ENCODE data around the gene SLC30A10.
"Not testable (repeated sequence)": the region's sequence is repeated elsewhere in the genome, so short reads cannot be mapped to it uniquely, and the experiment has no call there.

The SLC30A10 gene

DNA sequence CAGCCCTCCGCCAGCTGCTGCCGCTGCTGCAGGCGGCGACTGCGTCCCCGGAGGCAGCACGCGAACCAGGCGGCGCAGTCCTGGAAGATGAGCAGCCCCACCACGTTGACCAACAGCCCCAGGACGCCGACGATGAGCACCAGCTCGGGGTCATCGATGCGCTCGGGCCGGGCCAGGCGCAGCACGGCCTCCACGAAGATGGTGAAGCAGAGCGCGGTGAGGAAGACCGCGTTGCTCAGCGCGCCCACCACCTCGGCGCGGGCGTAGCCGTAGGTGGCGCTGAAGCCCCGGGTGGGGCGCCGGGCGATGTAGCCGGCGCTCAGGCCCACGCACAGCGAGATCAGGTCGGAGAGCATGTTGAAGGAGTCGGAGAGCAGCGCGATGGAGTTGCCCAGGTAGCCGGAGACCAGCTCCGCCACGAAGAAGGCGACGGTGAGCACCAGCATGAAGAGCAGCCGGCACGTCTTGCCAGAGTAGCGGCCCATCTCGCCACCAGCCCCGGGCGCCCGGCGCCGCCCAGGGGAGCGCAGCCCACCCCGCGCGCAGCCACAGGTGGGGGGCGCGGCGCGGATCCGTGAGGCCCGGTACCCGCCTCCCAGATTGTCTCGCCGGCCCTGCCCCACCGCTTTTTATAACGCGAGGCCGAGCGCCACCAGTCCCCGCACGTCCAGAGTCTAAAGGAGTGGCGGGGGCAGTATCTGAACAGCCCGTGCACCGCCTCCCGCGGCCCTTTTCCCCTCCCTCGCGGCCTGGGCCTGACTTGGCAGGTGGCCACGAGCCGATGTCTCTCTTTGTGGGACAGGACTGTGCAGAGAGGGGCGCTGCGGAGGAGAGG lies at the start of gene SLC30A10:
Gene SLC30A10, minus strand, starts transcription at position 602 of the 835 bp plus-strand sequence. Its CDS starts 117 bp downstream, at position 485.
- H3K27ac Mint-ChIP-seq = no peak within 1 kb of the TSS
- no peaks in the 10 kb centered on the region for H3K9me3 Mint-ChIP-seq (ENCODE audit: low read depth)
- H3K36me3 Mint-ChIP-seq = no peaks in the 10 kb centered on the region
- peak within 1 kb of the TSS; percentile 81 for H3K4me3 Mint-ChIP-seq
- H3K27me3 Mint-ChIP-seq = peaks cover 29% of the 10 kb centered on the region
- peaks cover 10% of the 10 kb centered on the region for H3K4me1 Mint-ChIP-seq (ENCODE audit: low read depth)

- H3K36me3 Mint-ChIP-seq = peaks cover 19% of the 10 kb centered on the region
Observed at GRCh38 chr1:219973213-219973612, 44.9 kb upstream of the SLC30A10 start.

DNA sequence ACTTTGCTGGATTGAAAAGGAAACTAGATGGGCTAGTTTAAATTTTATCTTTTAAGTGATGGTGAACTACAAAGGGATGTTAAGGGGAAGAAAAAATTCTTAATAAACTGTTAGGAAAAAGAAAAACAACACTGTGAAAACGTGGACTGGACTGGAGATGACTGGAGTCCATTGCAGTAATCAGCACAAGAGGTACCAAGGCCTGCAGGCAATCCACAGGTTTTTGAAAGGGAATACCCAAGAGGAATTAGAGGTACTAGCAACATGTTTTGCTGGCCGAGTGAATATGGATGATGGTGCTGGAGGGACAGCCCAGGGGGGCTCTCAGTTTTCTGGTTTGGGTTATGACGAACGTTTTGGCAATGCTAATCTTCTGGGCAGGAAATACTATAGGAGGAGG lies 39.0 kb upstream of the SLC30A10 start:
- H3K36me3 Mint-ChIP-seq = peaks cover 22% of the 10 kb centered on the region
- H3K4me3 Mint-ChIP-seq = no peak overlapping the region
- no peaks in the 10 kb centered on the region for H3K9me3 Mint-ChIP-seq (ENCODE audit: low read depth)
- no peak overlapping the region for H3K27ac Mint-ChIP-seq
- no peaks in the 10 kb centered on the region for H3K4me1 Mint-ChIP-seq (ENCODE audit: low read depth)
- no peaks in the 10 kb centered on the region for H3K27me3 Mint-ChIP-seq

More at GRCh38 chr1:219973213-219973612, 44.9 kb upstream of the SLC30A10 start:
- Mint-ChIP-seq H3K9me3 (ENCODE audit: low read depth) (no peaks in the 10 kb centered on the region), H3K27ac (no peak overlapping the region), H3K4me1 (ENCODE audit: low read depth) (no peaks in the 10 kb centered on the region), H3K27me3 (no peaks in the 10 kb centered on the region), H3K4me3 (no peak overlapping the region)

DNA sequence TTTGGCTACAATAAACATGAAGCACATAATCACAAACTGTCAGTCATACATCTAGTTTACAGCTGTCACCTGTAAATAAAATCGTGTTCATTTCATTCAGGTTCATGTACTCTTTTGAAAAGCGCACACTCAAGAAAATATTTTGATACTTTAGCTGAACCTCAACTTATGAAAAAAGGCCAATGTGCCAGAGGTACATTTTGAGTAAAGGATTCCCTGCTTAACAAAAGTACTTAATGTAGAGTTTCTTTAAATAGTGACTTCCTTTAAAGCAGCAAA lies 37.7 kb upstream of the SLC30A10 start:
- Mint-ChIP-seq H3K4me1 (ENCODE audit: low read depth) (no peaks in the 10 kb centered on the region), H3K27me3 (no peaks in the 10 kb centered on the region), H3K27ac (no peak overlapping the region), H3K36me3 (peaks cover 20% of the 10 kb centered on the region), H3K9me3 (ENCODE audit: low read depth) (no peaks in the 10 kb centered on the region), H3K4me3 (no peak overlapping the region)

DNA sequence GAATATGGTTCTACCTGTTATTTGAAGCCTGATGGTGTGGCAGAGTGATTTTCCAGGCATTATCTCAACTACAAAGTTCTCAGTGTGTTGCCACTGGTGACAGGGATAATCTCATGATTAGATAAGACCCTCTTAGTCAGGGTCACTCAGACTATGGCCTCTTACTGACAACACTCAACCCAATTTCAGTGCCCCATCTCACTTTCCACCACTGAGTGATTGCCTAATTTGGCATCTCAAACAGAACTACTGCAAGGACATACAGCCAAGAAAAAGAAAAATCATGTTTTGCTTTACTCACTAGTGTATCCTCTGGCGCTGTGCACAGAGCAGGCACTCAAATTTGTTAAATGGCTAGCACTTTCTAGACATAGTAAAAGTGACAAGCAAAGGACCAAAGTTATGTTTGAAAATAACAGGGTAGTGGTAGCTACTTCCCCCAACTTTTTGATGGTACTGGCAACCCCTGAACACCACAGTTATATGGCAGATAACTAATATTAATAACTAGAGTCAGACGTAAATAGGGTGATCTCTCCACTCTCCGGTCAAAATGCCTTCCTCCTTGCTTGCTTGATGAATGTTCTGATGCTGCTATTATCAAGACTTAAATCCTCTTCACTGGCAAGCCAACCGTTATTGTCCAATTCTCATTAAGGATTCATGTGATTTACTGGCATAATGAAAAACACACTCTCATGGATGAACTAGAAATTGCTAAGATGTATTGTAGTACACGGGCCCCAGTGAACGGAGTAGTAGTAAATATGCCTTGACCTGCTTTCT lies 37.1 kb upstream of the SLC30A10 start:
- H3K4me1 Mint-ChIP-seq (ENCODE audit: low read depth) = no peaks in the 10 kb centered on the region
- no peak overlapping the region for H3K27ac Mint-ChIP-seq
- no peak overlapping the region for H3K4me3 Mint-ChIP-seq
- H3K9me3 Mint-ChIP-seq (ENCODE audit: low read depth) = no peaks in the 10 kb centered on the region
- peaks cover 17% of the 10 kb centered on the region for H3K36me3 Mint-ChIP-seq
- H3K27me3 Mint-ChIP-seq = no peaks in the 10 kb centered on the region

GRCh38 chr1:219963432-219963831 lies 35.1 kb upstream of the SLC30A10 start:
- Mint-ChIP-seq H3K27me3 (no peaks in the 10 kb centered on the region), H3K4me3 (no peak overlapping the region), H3K27ac (no peak overlapping the region), H3K9me3 (ENCODE audit: low read depth) (no peaks in the 10 kb centered on the region), H3K36me3 (peaks cover 13% of the 10 kb centered on the region), H3K4me1 (ENCODE audit: low read depth) (no peaks in the 10 kb centered on the region)

DNA sequence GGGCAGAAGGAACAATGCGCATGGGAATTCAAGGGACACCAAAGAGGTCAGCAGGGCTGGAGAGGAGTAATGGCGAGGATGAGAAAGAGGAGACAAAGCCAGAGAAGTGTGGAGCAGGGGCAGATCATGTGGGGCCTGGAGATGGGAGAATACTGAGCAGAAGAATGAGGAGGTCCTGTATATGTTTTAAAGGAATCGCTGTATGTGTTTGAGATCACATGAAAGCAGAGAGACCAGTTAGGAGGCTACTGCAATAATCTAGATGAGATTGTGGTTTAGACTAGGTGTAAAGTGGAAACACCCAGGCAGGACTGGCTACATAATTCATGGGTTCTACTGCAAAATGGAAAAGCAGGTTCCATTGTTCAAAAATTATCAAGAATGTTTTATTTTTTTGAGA lies 33.3 kb upstream of the SLC30A10 start:
- Mint-ChIP-seq H3K36me3 (no peaks in the 10 kb centered on the region), H3K27me3 (no peaks in the 10 kb centered on the region), H3K4me1 (ENCODE audit: low read depth) (no peaks in the 10 kb centered on the region), H3K4me3 (no peak overlapping the region), H3K9me3 (ENCODE audit: low read depth) (no peaks in the 10 kb centered on the region), H3K27ac (no peak overlapping the region)

- no peaks in the 10 kb centered on the region for H3K4me1 Mint-ChIP-seq (ENCODE audit: low read depth)
- no peaks in the 10 kb centered on the region for H3K9me3 Mint-ChIP-seq (ENCODE audit: low read depth)
- H3K4me3 Mint-ChIP-seq = no peak overlapping the region
- H3K27me3 Mint-ChIP-seq = peaks cover 2% of the 10 kb centered on the region
- H3K36me3 Mint-ChIP-seq = no peaks in the 10 kb centered on the region
- H3K27ac Mint-ChIP-seq = no peak overlapping the region
Observed at GRCh38 chr1:219959540-219960203, 31.3 kb upstream of the SLC30A10 start.

- Mint-ChIP-seq H3K36me3 (no peaks in the 10 kb centered on the region), H3K4me3 (no peak overlapping the region), H3K4me1 (ENCODE audit: low read depth) (no peaks in the 10 kb centered on the region), H3K9me3 (ENCODE audit: low read depth) (no peaks in the 10 kb centered on the region), H3K27ac (no peak overlapping the region), H3K27me3 (peaks cover 2% of the 10 kb centered on the region)
Observed at GRCh38 chr1:219958875-219959417, 30.6 kb upstream of the SLC30A10 start.

DNA sequence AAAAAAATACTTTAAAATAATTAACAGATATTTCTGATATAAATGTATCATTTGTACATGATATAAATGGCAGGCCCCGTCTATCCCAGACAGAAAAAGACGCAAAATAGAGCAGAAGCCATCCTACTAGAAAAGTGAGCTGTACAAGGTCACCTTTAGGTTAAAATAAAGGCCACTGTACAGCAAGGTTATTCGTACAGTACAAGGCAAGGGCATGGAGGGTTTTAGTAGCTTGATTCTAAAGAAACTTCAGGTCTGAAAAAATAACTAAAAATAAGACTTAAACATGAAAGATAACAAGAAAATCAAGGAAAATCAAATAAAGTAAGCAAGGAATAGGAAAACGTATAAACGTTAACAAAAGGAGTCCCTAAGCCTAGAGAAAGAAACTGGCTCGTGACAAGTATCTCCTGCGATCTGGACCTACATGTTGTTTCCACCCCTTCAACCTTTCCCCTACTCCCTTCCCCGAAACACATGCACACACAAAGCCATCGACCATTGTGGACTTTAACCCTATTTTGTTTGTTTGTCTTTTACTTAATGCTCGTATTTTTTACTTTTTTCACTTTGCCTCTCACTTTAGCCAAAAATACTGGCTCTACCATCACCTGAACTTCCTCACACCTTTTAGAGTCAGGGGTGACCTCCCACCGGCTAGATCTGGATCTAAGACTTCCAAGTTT lies 26.5 kb upstream of the SLC30A10 start:
- Mint-ChIP-seq H3K36me3 (no peaks in the 10 kb centered on the region), H3K27ac (no peak overlapping the region), H3K4me3 (no peak overlapping the region), H3K27me3 (peaks cover 2% of the 10 kb centered on the region), H3K4me1 (ENCODE audit: low read depth) (no peaks in the 10 kb centered on the region), H3K9me3 (ENCODE audit: low read depth) (no peaks in the 10 kb centered on the region)

DNA sequence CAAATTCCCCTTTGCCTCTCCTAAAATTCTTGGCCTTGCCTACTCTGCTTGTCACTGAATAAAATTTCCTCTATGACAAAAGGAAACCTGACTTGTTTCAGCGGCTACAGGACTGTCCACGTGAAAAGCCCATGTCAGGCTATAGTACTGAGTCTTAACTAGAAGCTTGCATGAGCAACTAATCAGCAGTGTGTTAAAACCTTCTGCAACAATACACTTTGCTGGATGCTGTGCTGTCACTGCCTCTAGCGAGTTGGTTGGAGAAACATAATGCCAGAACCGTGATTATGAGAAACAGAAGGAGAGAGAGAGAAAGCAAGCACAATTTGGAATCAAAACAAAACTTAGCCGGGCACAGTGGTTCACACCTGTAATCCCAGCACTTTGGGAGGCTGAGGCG lies 25.7 kb upstream of the SLC30A10 start:
- Mint-ChIP-seq H3K36me3 (no peaks in the 10 kb centered on the region), H3K9me3 (ENCODE audit: low read depth) (no peaks in the 10 kb centered on the region)

GRCh38 chr1:219952361-219952760 lies 24.0 kb upstream of the SLC30A10 start:
- Mint-ChIP-seq H3K4me3 (no peak overlapping the region), H3K36me3 (no peaks in the 10 kb centered on the region), H3K9me3 (ENCODE audit: low read depth) (no peaks in the 10 kb centered on the region), H3K27ac (no peak overlapping the region), H3K4me1 (ENCODE audit: low read depth) (no peaks in the 10 kb centered on the region), H3K27me3 (peaks cover 2% of the 10 kb centered on the region)

More for the DNA sequence above, 25.7 kb upstream of the SLC30A10 start:
- Mint-ChIP-seq H3K4me1 (ENCODE audit: low read depth) (no peaks in the 10 kb centered on the region), H3K27ac (no peak overlapping the region), H3K4me3 (no peak overlapping the region), H3K27me3 (peaks cover 2% of the 10 kb centered on the region)

- H3K9me3 Mint-ChIP-seq (ENCODE audit: low read depth); H3K27ac Mint-ChIP-seq; H3K4me3 Mint-ChIP-seq; H3K27me3 Mint-ChIP-seq; H3K36me3 Mint-ChIP-seq; H3K4me1 Mint-ChIP-seq (ENCODE audit: low read depth): not testable (repeated sequence)
Observed at GRCh38 chr1:219949227-219949626, 20.9 kb upstream of the SLC30A10 start.

- H3K27me3 Mint-ChIP-seq; H3K4me1 Mint-ChIP-seq (ENCODE audit: low read depth); H3K36me3 Mint-ChIP-seq; H3K27ac Mint-ChIP-seq; H3K9me3 Mint-ChIP-seq (ENCODE audit: low read depth); H3K4me3 Mint-ChIP-seq: not testable (repeated sequence)
Observed at GRCh38 chr1:219948766-219949165, 20.4 kb upstream of the SLC30A10 start.
